BLaER1 (cell line): Measurements from ENCODE around the gene MAN2C1.

Experiments
- H3K27ac ChIP-seq: shearing (Covaris generic); formaldehyde crosslinking; 2 replicates; pipeline ENCODE4 v1.8.1; 2022
- H3K27me3 ChIP-seq: shearing (Covaris generic); formaldehyde crosslinking; 2 replicates; pipeline ENCODE4 v1.8.1; 2022
- H3K36me3 ChIP-seq: shearing (Covaris generic); formaldehyde crosslinking; 2 replicates; pipeline ENCODE4 v1.8.1; 2022
- H3K4me1 ChIP-seq: shearing (Covaris generic); formaldehyde crosslinking; 2 replicates; pipeline ENCODE4 v1.8.1; 2022
- H3K4me2 ChIP-seq: shearing (Covaris generic); formaldehyde crosslinking; 2 replicates; pipeline ENCODE4 v1.8.1; 2022
- H3K4me3 ChIP-seq: shearing (Covaris generic); formaldehyde crosslinking; 2 replicates; pipeline ENCODE4 v1.8.1; 2022
- H3K9ac ChIP-seq: shearing (Covaris generic); formaldehyde crosslinking; 2 replicates; pipeline ENCODE4 v1.8.1; 2022
- H3K9me3 ChIP-seq: shearing (Covaris generic); formaldehyde crosslinking; 2 replicates; pipeline ENCODE4 v1.8.1; 2022
- H4K20me1 ChIP-seq: shearing (Covaris generic); formaldehyde crosslinking; 2 replicates; pipeline ENCODE4 v1.8.1; 2022
- Cebpa-rat ChIP-seq: shearing (Covaris generic); IDR thresholded peaks from 2 replicates; pipeline ENCODE4 v1.8.1; 2022

The MAN2C1 gene

GRCh38 chr15:75361361-75361988, 6.9 kb downstream of the MAN2C1 start:
- peaks cover 82% of the 10 kb centered on the region for H3K36me3 ChIP-seq
- no peak for TF ChIP-seq Cebpa-rat
- no peaks in the 10 kb centered on the region for H3K27me3 ChIP-seq
- H4K20me1 ChIP-seq, result peaks cover 7% of the 10 kb centered on the region
- peaks cover 30% of the 10 kb centered on the region for H3K4me1 ChIP-seq
- H3K4me3 ChIP-seq, result no peak overlapping the region
- no peaks in the 10 kb centered on the region for H3K9me3 ChIP-seq
- H3K4me2 ChIP-seq, result no peak overlapping the region
- no peak overlapping the region for H3K27ac ChIP-seq
- H3K9ac ChIP-seq, result 0 out of 2 replicates have a peak overlapping the region, but pooled peaks have one; percentile 66

GRCh38 chr15:75360856-75361255, 7.6 kb downstream of the MAN2C1 start:
- Histone ChIP-seq H3K27ac (no peak overlapping the region), H3K9ac (no peak overlapping the region), H3K4me1 (peaks cover 27% of the 10 kb centered on the region), H3K4me2 (no peak overlapping the region), H3K4me3 (no peak overlapping the region), H3K36me3 (peaks cover 82% of the 10 kb centered on the region), H4K20me1 (peaks cover 8% of the 10 kb centered on the region; the same call in 1 of the 2 replicates), H3K9me3 (no peaks in the 10 kb centered on the region), H3K27me3 (no peaks in the 10 kb centered on the region)
- no peak for TF ChIP-seq Cebpa-rat

- Histone ChIP-seq H3K27me3 (no peaks in the 10 kb centered on the region), H3K9ac (no peak overlapping the region), H3K4me1 (peaks cover 27% of the 10 kb centered on the region), H3K27ac (no peak overlapping the region), H3K36me3 (peaks cover 81% of the 10 kb centered on the region), H4K20me1 (peaks cover 8% of the 10 kb centered on the region; the same call in 1 of the 2 replicates), H3K4me2 (no peak overlapping the region), H3K9me3 (no peaks in the 10 kb centered on the region), H3K4me3 (no peak overlapping the region)
- TF ChIP-seq Cebpa-rat, result no peak
Measured at GRCh38 chr15:75360391-75360790, 8.0 kb downstream of the MAN2C1 start.

- H3K4me2 ChIP-seq, result no peak overlapping the region
- no peaks in the 10 kb centered on the region for H3K27me3 ChIP-seq
- H3K27ac ChIP-seq, result no peak overlapping the region
- H3K36me3 ChIP-seq, result peaks cover 81% of the 10 kb centered on the region
- H3K4me3 ChIP-seq, result no peak overlapping the region
- no peak overlapping the region for H3K9ac ChIP-seq
- no peak for TF ChIP-seq Cebpa-rat
- peaks cover 29% of the 10 kb centered on the region for H3K4me1 ChIP-seq
- H4K20me1 ChIP-seq, result peaks cover 8% of the 10 kb centered on the region; the same call in 1 of the 2 replicates
- no peaks in the 10 kb centered on the region for H3K9me3 ChIP-seq
Measured at GRCh38 chr15:75359537-75360250, 8.7 kb downstream of the MAN2C1 start.

GRCh38 chr15:75358771-75359536, 9.5 kb downstream of the MAN2C1 start:
- Histone ChIP-seq H3K9ac (no peak overlapping the region), H3K4me2 (no peak overlapping the region), H3K9me3 (no peaks in the 10 kb centered on the region), H4K20me1 (peaks cover 16% of the 10 kb centered on the region), H3K27ac (no peak overlapping the region), H3K36me3 (peaks cover 81% of the 10 kb centered on the region), H3K27me3 (no peaks in the 10 kb centered on the region), H3K4me1 (peaks cover 32% of the 10 kb centered on the region), H3K4me3 (no peak overlapping the region)
- TF ChIP-seq Cebpa-rat, result no peak

GRCh38 chr15:75357976-75358673, 10.3 kb downstream of the MAN2C1 start:
- TF ChIP-seq Cebpa-rat, result no peak
- Histone ChIP-seq H3K36me3 (peaks cover 85% of the 10 kb centered on the region), H3K4me1 (peaks cover 31% of the 10 kb centered on the region), H3K4me3 (no peak overlapping the region), H4K20me1 (peaks cover 24% of the 10 kb centered on the region), H3K9me3 (no peaks in the 10 kb centered on the region), H3K27ac (no peak overlapping the region), H3K9ac (no peak overlapping the region), H3K4me2 (no peak overlapping the region), H3K27me3 (no peaks in the 10 kb centered on the region)

GRCh38 chr15:75356517-75356916, 11.9 kb downstream of the MAN2C1 start:
- Histone ChIP-seq H3K4me1 (peaks cover 26% of the 10 kb centered on the region; the same call in 1 of the 2 replicates), H3K9me3 (no peaks in the 10 kb centered on the region), H3K9ac (no peak overlapping the region), H3K27ac (no peak overlapping the region), H3K27me3 (no peaks in the 10 kb centered on the region), H3K4me2 (no peak overlapping the region), H3K36me3 (peaks cover 91% of the 10 kb centered on the region), H4K20me1 (peaks cover 37% of the 10 kb centered on the region), H3K4me3 (no peak overlapping the region)
- no peak for TF ChIP-seq Cebpa-rat

- Histone ChIP-seq H3K4me2 (no peak overlapping the region), H3K9ac (no peak overlapping the region), H4K20me1 (peaks cover 41% of the 10 kb centered on the region), H3K27me3 (no peaks in the 10 kb centered on the region), H3K4me1 (peaks cover 31% of the 10 kb centered on the region), H3K4me3 (no peak overlapping the region), H3K9me3 (no peaks in the 10 kb centered on the region), H3K27ac (no peak overlapping the region), H3K36me3 (peaks cover 91% of the 10 kb centered on the region)
- TF ChIP-seq Cebpa-rat, result no peak
Measured at GRCh38 chr15:75356006-75356405, 12.4 kb downstream of the MAN2C1 start.

- no peaks in the 10 kb centered on the region for H3K9me3 ChIP-seq
Measured at GRCh38 chr15:75355369-75355768, 13.0 kb downstream of the MAN2C1 start.

More at GRCh38 chr15:75355369-75355768, 13.0 kb downstream of the MAN2C1 start:
- Histone ChIP-seq H3K4me1 (peaks cover 38% of the 10 kb centered on the region), H4K20me1 (peaks cover 48% of the 10 kb centered on the region), H3K36me3 (peaks cover 86% of the 10 kb centered on the region), H3K9ac (no peak overlapping the region), H3K4me3 (no peak overlapping the region), H3K27ac (no peak overlapping the region), H3K27me3 (no peaks in the 10 kb centered on the region), H3K4me2 (no peak overlapping the region)
- no peak for TF ChIP-seq Cebpa-rat
